AG04450 (cell line): ENCODE measurements around the gene CXXC5. TPM values are rescaled to one million over a fixed set of nuclear protein-coding genes. Genes with fewer than 3 reads are reported as not detected.

Source experiments
- CTCF ChIA-PET: fragments of 300-600, 350-600 bp; formaldehyde crosslinking; extraction: SDS; loops from one replicate; lab custom pipeline; 2022; ENCODE audit warnings: antibody characterized with exemption, inconsistent platforms; lab: Charles Lee
- POLR2A ChIA-PET: fragments of 350-600 bp; formaldehyde crosslinking; extraction: SDS; loops from one replicate; lab custom pipeline; 2021; ENCODE audit warnings: antibody characterized with exemption, inconsistent platforms; lab: Yijun Ruan, JAX
- DNase-seq: peaks from one replicate; pipeline ENCODE4 v3.0.0-alpha.2; 2011; ENCODE audit warnings: low read depth, low spot score
- H3K27ac ChIP-seq: one replicate; pipeline ENCODE4 v1.5.1; 2012; ENCODE audit warnings: low read depth, low read length, control low read depth
- H3K27me3 ChIP-seq: one replicate; pipeline ENCODE4 v1.6.0; 2012; ENCODE audit warnings: low read length; ENCODE audit not compliant: control insufficient read depth, insufficient read depth
- H3K4me3 ChIP-seq: 2 replicates; pipeline ENCODE4 v1.5.1; 2011; ENCODE audit warnings: mild to moderate bottlenecking, low read depth, low read length, control low read depth
- H3K9me3 ChIP-seq: 2 replicates; pipeline ENCODE4 v1.5.1; 2012; ENCODE audit warnings: low read length; ENCODE audit not compliant: control insufficient read depth, insufficient read depth
- polyA plus RNA-seq: library from polyadenylated mRNA; depleted of rRNA; stranded (reverse); fragments of >200 nt; gene quantifications from 2 replicates; pipeline ENCODE4 v1.2.3, GENCODE V29; 2011
- TF ChIP-seq, protein P1 (sequence below): IDR thresholded peaks from 2 replicates; pipeline ENCODE4 v1.5.1; 2011; ENCODE audit warnings: low read depth, low read length, control low read depth, inconsistent platforms

Gene CXXC5
- polyA plus RNA-seq, 1 experiment, result 21.5 TPM

DNA sequence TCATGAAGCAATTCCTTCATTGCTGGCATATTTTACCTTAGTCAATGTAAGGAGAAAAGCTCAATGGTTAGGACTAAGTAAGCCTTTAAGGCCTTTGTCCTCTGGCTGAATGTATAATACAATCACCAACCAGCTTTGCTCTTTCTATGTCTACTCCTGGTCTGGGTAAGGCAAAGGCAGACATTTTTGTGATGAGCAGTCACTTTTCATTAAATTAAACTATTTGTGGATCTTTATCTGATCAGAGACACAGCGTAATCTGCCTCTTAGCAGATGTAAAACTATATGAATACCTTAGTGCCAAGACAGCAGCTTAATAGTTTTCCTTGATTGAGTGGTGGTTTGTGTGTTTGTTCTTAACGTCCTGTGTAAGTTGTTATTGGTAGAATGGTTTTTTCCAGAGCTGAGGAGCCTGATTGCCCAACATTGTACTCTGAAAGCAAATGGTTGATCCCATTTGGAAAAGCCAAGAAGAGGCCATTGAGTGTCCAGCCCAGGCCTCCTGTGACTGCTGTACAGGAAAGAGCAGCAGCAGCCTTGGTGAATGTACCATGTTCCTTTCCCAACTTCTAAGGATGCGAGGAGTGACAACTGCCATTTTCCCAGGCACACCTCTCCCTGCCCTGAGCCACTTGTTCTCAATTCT is 16.5 kb upstream of the CXXC5 start:
- no peak for DNase-seq
- CTCF ChIA-PET, result interaction anchor here (0.8 to 8.7 kb wide), 11 partner anchors 10 to 211 kb away, joined by 3 to 314 read pairs (median 4); no protein-coding TSS in a partner anchor
- POLR2A ChIA-PET, result interaction anchor here (1.2 kb wide), 1 partner anchor 211 kb away, joined by 3 read pairs; no protein-coding TSS in a partner anchor
- Histone ChIP-seq H3K9me3 (no peaks in the 10 kb centered on the region), H3K4me3 (no peak overlapping the region), H3K27ac (no peak overlapping the region), H3K27me3 (no peaks in the 10 kb centered on the region)
- TF ChIP-seq, protein P1, sequence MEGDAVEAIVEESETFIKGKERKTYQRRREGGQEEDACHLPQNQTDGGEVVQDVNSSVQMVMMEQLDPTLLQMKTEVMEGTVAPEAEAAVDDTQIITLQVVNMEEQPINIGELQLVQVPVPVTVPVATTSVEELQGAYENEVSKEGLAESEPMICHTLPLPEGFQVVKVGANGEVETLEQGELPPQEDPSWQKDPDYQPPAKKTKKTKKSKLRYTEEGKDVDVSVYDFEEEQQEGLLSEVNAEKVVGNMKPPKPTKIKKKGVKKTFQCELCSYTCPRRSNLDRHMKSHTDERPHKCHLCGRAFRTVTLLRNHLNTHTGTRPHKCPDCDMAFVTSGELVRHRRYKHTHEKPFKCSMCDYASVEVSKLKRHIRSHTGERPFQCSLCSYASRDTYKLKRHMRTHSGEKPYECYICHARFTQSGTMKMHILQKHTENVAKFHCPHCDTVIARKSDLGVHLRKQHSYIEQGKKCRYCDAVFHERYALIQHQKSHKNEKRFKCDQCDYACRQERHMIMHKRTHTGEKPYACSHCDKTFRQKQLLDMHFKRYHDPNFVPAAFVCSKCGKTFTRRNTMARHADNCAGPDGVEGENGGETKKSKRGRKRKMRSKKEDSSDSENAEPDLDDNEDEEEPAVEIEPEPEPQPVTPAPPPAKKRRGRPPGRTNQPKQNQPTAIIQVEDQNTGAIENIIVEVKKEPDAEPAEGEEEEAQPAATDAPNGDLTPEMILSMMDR, result no peak

DNA sequence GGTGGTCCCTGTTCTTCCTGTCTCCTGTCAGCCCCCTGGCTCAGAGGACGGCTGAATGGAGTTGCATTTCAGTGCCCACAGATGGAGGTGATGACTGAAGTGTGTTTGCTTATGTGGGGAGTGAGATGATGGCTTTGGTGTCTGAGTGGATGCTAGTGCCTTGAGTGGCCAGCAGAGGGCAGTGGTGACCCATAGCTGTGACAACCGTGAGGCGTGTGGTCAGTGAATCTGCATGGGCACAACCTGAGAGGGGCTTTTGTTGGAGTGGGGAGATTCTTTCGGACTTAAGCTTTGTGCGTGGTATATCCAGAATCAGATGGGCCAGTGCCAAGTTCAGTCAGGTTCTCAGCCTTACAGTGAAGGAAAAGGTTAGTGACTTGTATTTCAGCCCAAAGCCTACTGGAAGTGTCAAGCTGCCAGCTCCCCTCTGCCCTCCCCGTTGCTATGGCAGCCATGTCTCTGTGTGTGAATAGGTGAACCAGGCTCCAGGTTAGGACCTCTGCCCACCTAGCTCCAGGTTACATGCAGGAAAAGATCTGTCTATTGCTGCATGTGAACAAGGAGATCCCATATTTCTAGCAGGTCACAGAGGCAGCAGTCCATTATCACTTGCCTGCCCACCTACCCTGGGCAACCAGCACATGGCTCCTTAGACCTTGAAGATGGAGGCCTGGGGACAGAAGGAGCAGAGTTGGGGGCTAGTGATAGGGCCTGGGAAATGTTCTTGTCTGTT is 14.7 kb upstream of the CXXC5 start:
- CTCF ChIA-PET, result interaction anchor here (0.5 to 8.7 kb wide), 52 partner anchors 11 to 262 kb away, joined by 3 to 314 read pairs (median 6); partner anchors contain the start of genes CXXC5 and DNAJC18
- Histone ChIP-seq H3K27me3 (no peaks in the 10 kb centered on the region), H3K27ac (no peak overlapping the region), H3K4me3 (no peak overlapping the region), H3K9me3 (no peaks in the 10 kb centered on the region; the same call in 1 of the 2 replicates)
- POLR2A ChIA-PET, result interaction anchor here (0.9 kb wide), 1 partner anchor 132 kb away, joined by 3 read pairs; no protein-coding TSS in a partner anchor
- DNase-seq, result no peak
- TF ChIP-seq, protein P1, result peak; percentile 98

DNA sequence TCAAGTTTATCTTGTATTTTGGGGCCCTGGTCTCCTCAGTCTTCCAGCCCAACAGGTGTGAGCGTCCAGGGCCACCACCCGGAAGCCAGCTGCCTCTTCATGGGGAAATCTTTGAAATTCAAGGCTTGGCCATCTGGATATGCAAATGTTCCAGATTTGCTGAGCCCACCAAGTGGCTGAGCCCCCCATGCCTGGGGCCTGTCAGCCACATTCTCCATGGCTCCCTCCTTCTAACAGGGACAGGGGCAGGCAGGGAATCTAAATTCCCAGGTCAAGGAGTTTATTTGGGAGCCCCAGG is 14.2 kb upstream of the CXXC5 start:
- H3K27ac ChIP-seq, result peak overlapping the region; percentile 21
- no peaks in the 10 kb centered on the region; the same call in 1 of the 2 replicates for H3K9me3 ChIP-seq
- POLR2A ChIA-PET, result no interaction called here
- no peaks in the 10 kb centered on the region for H3K27me3 ChIP-seq
- H3K4me3 ChIP-seq, result no peak overlapping the region
- CTCF ChIA-PET, result interaction anchor here (0.5 to 8.7 kb wide), 50 partner anchors 11 to 262 kb away, joined by 3 to 314 read pairs (median 6); partner anchors contain the start of genes CXXC5 and DNAJC18
- DNase-seq, result no peak
- TF ChIP-seq, protein P1, result no peak

DNA sequence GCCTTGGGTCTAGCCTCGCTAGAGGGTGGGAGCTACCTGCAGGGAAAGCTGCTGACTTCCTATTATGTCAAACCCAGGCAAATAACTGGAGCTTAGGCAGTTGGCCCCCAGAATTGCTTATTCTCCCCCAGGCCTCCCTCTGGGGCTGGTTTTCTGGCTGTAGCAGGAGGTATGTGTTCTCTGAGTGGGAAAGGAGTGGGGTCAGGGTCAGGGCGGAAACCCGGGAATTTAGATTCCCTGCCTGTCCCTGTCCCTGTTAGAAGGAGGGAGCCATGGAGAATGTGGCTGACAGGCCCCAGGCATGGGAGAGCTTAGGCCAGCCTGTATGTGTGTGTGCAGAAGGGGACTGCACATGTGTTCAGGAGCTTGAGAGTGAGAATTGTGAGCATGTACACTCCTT is 13.6 kb upstream of the CXXC5 start:
- H3K4me3 ChIP-seq, result no peak overlapping the region
- H3K9me3 ChIP-seq, result no peaks in the 10 kb centered on the region; the same call in 1 of the 2 replicates
- H3K27me3 ChIP-seq, result no peaks in the 10 kb centered on the region
- CTCF ChIA-PET, result interaction anchor here (1.0 to 8.7 kb wide), 29 partner anchors 10 to 336 kb away, joined by 3 to 314 read pairs (median 8); partner anchors contain the start of gene CXXC5
- TF ChIP-seq, protein P1, result no peak
- DNase-seq, result no peak
- POLR2A ChIA-PET, result interaction anchor here (0.6 kb wide), 2 partner anchors 14 to 173 kb away, joined by 3 to 5 read pairs; partner anchors contain the start of gene CXXC5
- no peak overlapping the region for H3K27ac ChIP-seq
